Measurements from ENCODE around the gene SMCHD1.
"Not testable (repeated sequence)": the region's sequence is repeated elsewhere in the genome, so short reads cannot be mapped to it uniquely, and the experiment has no call there.

Gene SMCHD1

GRCh38 chr18:2822213-2822921, 166.8 kb downstream of the SMCHD1 start:
- DNase-seq = peak; percentile 48 to 64

- no peak for DNase-seq
Observed at GRCh38 chr18:2823202-2823601, 167.7 kb downstream of the SMCHD1 start.

- DNase-seq = no peak
Observed at GRCh38 chr18:2823966-2824365, 168.4 kb downstream of the SMCHD1 start.

- peak; percentile 23 to 26 for DNase-seq
Observed at GRCh38 chr18:2824865-2825264, 169.3 kb downstream of the SMCHD1 start.

GRCh38 chr18:2825613-2826175, 170.2 kb downstream of the SMCHD1 start:
- peak in 1 of 2 donors; percentile 18 for DNase-seq

GRCh38 chr18:2826581-2826980, 171.1 kb downstream of the SMCHD1 start:
- peak; percentile 36 to 58 for DNase-seq

- no peak for DNase-seq
Observed at GRCh38 chr18:2827061-2827460, 171.5 kb downstream of the SMCHD1 start.

- DNase-seq = not testable (repeated sequence)
Observed at GRCh38 chr18:2836118-2836517, 180.6 kb downstream of the SMCHD1 start.

- not testable (repeated sequence) for DNase-seq
Observed at GRCh38 chr18:2837290-2837689, 181.8 kb downstream of the SMCHD1 start.

- DNase-seq = no peak
Observed at GRCh38 chr18:2839202-2839601, 183.7 kb downstream of the SMCHD1 start.

- no peak for DNase-seq
Observed at GRCh38 chr18:2840521-2840920, 185.0 kb downstream of the SMCHD1 start.

GRCh38 chr18:2843146-2843545, 187.6 kb downstream of the SMCHD1 start:
- DNase-seq = peak; percentile 82 to 83

GRCh38 chr18:2845172-2845571, 189.6 kb downstream of the SMCHD1 start:
- DNase-seq = peak; percentile 93 to 98

GRCh38 chr18:2846636-2847316, 191.2 kb downstream of the SMCHD1 start, which contains the start of gene EMILIN2:
Gene EMILIN2 (plus strand): TSS chr18:2847006. CDS start chr18:2847189, 183 bp downstream.
- peak; percentile 93 to 94 for DNase-seq

GRCh38 chr18:2847317-2848246, 192.1 kb downstream of the SMCHD1 start:
- DNase-seq = peak; percentile 40 to 63

GRCh38 chr18:2848247-2849246, 193.0 kb downstream of the SMCHD1 start:
- DNase-seq = peak; percentile 43 to 73

- DNase-seq = no peak
Observed at GRCh38 chr18:2850816-2851215, 195.3 kb downstream of the SMCHD1 start.

- DNase-seq = no peak
Observed at GRCh38 chr18:2851771-2852170, 196.2 kb downstream of the SMCHD1 start.

- DNase-seq = not testable (repeated sequence)
Observed at GRCh38 chr18:2852460-2852859, 196.9 kb downstream of the SMCHD1 start.

- no peak for DNase-seq
Observed at GRCh38 chr18:2853173-2853925, 197.8 kb downstream of the SMCHD1 start.
